Right renal cortex interstitium (tissue), 3 donors: ENCODE measurements around the gene POTEG. TPM values are rescaled to one million over a fixed set of nuclear protein-coding genes. Genes with fewer than 3 reads are reported as not detected.
"Not testable (repeated sequence)": the region's sequence is repeated elsewhere in the genome, so short reads cannot be mapped to it uniquely, and the experiment has no call there.

Experiments
- DNase-seq, 3 donors: peaks; one replicate each; pipeline ENCODE4 v3.0.0-alpha.2; 2013; ENCODE audit warnings: low read depth in 3 of 3, low spot score in 2 of 3
- polyA plus RNA-seq, 3 donors: library from polyadenylated mRNA; unstranded; fragments of 120-200 nt; gene quantifications; one replicate each; pipeline ENCODE4 v1.2.1, GENCODE V29; 2013; ENCODE audit not compliant: insufficient read length in 3 of 3

The POTEG gene
- polyA plus RNA-seq, 3 donors, result 0.08 TPM; not detected in 2

- DNase-seq, result not testable (repeated sequence)
Observed at GRCh38 chr14:19374451-19374903, 59.7 kb downstream of the POTEG start.

- not testable (repeated sequence) for DNase-seq
Observed at GRCh38 chr14:19372813-19373500, 61.2 kb downstream of the POTEG start.

GRCh38 chr14:19371767-19372166, 62.4 kb downstream of the POTEG start:
- DNase-seq, result not testable (repeated sequence)

- not testable (repeated sequence) for DNase-seq
Observed at GRCh38 chr14:19362803-19363202, 71.3 kb downstream of the POTEG start.

GRCh38 chr14:19362323-19362722, 71.8 kb downstream of the POTEG start:
- DNase-seq, result not testable (repeated sequence)

GRCh38 chr14:19361636-19362253, 72.4 kb downstream of the POTEG start:
- DNase-seq, result not testable (repeated sequence)

- not testable (repeated sequence) for DNase-seq
Observed at GRCh38 chr14:19360937-19361635, 73.1 kb downstream of the POTEG start.
